Suppressor macrophage treated with lipopolysaccharide for 1 hour (primary cell): ENCODE data around the gene BCAR3.
"Not testable (repeated sequence)": the region's sequence is repeated elsewhere in the genome, so short reads cannot be mapped to it uniquely, and the experiment has no call there.

Source experiments
- DNase-seq, 3 donors: peaks; one replicate each; pipeline ENCODE4 v3.0.0-alpha.2; 2020 to 2022

Gene BCAR3

GRCh38 chr1:93687542-93687941, 5.9 kb upstream of the BCAR3 start:
- no peak for DNase-seq

- DNase-seq, result no peak
Observed at GRCh38 chr1:93686504-93687250, 5.0 kb upstream of the BCAR3 start.

GRCh38 chr1:93685918-93686317, 4.3 kb upstream of the BCAR3 start:
- no peak for DNase-seq

- DNase-seq, result no peak
Observed at GRCh38 chr1:93683234-93683633, 1.6 kb upstream of the BCAR3 start.

GRCh38 chr1:93681989-93682412, 364 bp upstream of the BCAR3 start:
- no peak for DNase-seq

GRCh38 chr1:93680420-93681100, 1.1 kb downstream of the BCAR3 start:
- DNase-seq, result peak; percentile 72 to 81 (median 77)

- peak; percentile 40 to 61 (median 50) for DNase-seq
Observed at GRCh38 chr1:93680076-93680419, 1.6 kb downstream of the BCAR3 start.

- DNase-seq, result no peak
Observed at GRCh38 chr1:93679546-93679945, 2.1 kb downstream of the BCAR3 start.

GRCh38 chr1:93678946-93679480, 2.6 kb downstream of the BCAR3 start:
- DNase-seq, result peak in 1 of 3 donors; percentile 36

GRCh38 chr1:93678491-93678890, 3.1 kb downstream of the BCAR3 start:
- no peak for DNase-seq

- no peak for DNase-seq
Observed at GRCh38 chr1:93677729-93678128, 3.9 kb downstream of the BCAR3 start.

GRCh38 chr1:93676427-93676826, 5.2 kb downstream of the BCAR3 start:
- no peak for DNase-seq

- no peak for DNase-seq
Observed at GRCh38 chr1:93675931-93676330, 5.7 kb downstream of the BCAR3 start.

- DNase-seq, result no peak
Observed at GRCh38 chr1:93675271-93675670, 6.4 kb downstream of the BCAR3 start.

GRCh38 chr1:93674071-93674470, 7.6 kb downstream of the BCAR3 start:
- not testable (repeated sequence) for DNase-seq

GRCh38 chr1:93673163-93673829, 8.3 kb downstream of the BCAR3 start:
- DNase-seq, result no peak

- DNase-seq, result no peak
Observed at GRCh38 chr1:93672477-93673162, 9.0 kb downstream of the BCAR3 start.

- peak; percentile 97 to 98 (median 98) for DNase-seq
Observed at GRCh38 chr1:93672069-93672468, 9.6 kb downstream of the BCAR3 start.

GRCh38 chr1:93671099-93671621, 10.5 kb downstream of the BCAR3 start:
- no peak for DNase-seq

GRCh38 chr1:93670141-93670540, 11.5 kb downstream of the BCAR3 start:
- no peak for DNase-seq

- DNase-seq, result no peak
Observed at GRCh38 chr1:93669369-93669768, 12.3 kb downstream of the BCAR3 start.

- no peak for DNase-seq
Observed at GRCh38 chr1:93668951-93669350, 12.7 kb downstream of the BCAR3 start.

GRCh38 chr1:93668121-93668520, 13.5 kb downstream of the BCAR3 start:
- no peak for DNase-seq
